Memory B cell (primary cell): ENCODE results near the gene NPDC1.
"Not testable (repeated sequence)": the region's sequence is repeated elsewhere in the genome, so short reads cannot be mapped to it uniquely, and the experiment has no call there.

Experiments used
- ATAC-seq: fragments of 150-1000 bp; cut with Tn5 transposase; 2 replicates; pipeline ENCODE4 v1.10.0; 2021; ENCODE audit warnings: low read depth, mild to moderate bottlenecking, moderate library complexity
- DNase-seq, 2 donors: peaks; one replicate each; pipeline ENCODE4 v3.0.0; 2022; ENCODE audit warnings: low spot score in 2 of 2
- H3K27ac Mint-ChIP-seq: one replicate; pipeline ENCODE4 v1.8.0; 2022; ENCODE audit warnings: mild to moderate bottlenecking, moderate library complexity, mixed read lengths
- H3K27me3 Mint-ChIP-seq: one replicate; pipeline ENCODE4 v1.8.0; 2022; ENCODE audit warnings: mixed read lengths
- H3K36me3 Mint-ChIP-seq: one replicate; pipeline ENCODE4 v1.8.0; 2022; ENCODE audit warnings: mild to moderate bottlenecking, mixed read lengths
- H3K4me1 Mint-ChIP-seq: one replicate; pipeline ENCODE4 v1.8.0; 2022; ENCODE audit warnings: mixed read lengths
- H3K4me3 Mint-ChIP-seq: one replicate; pipeline ENCODE4 v1.8.0; 2022; ENCODE audit warnings: mild to moderate bottlenecking, moderate library complexity, mixed read lengths
- H3K9me3 Mint-ChIP-seq: one replicate; pipeline ENCODE4 v1.8.0; 2022; ENCODE audit warnings: mixed read lengths

The NPDC1 gene

DNA sequence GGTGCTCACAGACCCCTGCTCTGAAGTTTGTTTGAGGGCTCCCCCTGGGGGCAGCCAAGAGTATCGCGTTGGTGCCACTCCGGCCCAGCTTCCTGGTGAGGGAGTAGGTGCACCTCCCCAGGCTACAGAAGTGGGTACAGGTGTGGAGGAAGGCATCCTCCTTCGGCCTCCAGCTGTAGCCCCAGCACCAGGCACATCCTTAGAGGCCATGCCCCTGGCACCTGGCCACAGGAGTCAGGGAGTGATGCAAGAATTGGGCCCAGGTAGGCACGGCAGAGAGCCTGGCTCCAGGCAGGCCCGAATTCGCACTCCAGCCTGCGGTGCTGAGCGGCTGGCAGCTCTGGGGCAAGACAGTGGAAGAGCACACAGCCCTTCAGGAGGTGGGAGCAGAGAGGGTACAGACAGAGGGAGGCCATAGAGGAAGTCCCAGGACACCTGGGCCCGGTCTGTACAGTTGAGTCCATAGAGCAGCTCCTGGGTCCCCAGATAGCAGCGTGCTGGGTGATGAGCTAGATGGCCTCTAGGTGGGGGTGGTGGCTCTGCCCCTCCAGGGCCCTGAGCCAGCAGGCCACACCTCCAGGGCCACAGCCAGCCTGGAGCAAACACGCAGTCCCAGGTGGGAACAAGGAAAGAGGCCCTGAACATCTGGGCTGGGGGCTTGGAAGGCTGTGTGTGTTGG, 22.0 kb upstream of the NPDC1 start:
- peak; percentile 90 to 91 for DNase-seq
- Mint-ChIP-seq H3K27ac (peak overlapping the region; percentile 77), H3K27me3 (peaks cover 6% of the 10 kb centered on the region), H3K36me3 (no peaks in the 10 kb centered on the region), H3K4me3 (peak overlapping the region; percentile 58), H3K4me1 (peaks cover 14% of the 10 kb centered on the region), H3K9me3 (no peaks in the 10 kb centered on the region)
- peak; percentile 67 for ATAC-seq

DNA sequence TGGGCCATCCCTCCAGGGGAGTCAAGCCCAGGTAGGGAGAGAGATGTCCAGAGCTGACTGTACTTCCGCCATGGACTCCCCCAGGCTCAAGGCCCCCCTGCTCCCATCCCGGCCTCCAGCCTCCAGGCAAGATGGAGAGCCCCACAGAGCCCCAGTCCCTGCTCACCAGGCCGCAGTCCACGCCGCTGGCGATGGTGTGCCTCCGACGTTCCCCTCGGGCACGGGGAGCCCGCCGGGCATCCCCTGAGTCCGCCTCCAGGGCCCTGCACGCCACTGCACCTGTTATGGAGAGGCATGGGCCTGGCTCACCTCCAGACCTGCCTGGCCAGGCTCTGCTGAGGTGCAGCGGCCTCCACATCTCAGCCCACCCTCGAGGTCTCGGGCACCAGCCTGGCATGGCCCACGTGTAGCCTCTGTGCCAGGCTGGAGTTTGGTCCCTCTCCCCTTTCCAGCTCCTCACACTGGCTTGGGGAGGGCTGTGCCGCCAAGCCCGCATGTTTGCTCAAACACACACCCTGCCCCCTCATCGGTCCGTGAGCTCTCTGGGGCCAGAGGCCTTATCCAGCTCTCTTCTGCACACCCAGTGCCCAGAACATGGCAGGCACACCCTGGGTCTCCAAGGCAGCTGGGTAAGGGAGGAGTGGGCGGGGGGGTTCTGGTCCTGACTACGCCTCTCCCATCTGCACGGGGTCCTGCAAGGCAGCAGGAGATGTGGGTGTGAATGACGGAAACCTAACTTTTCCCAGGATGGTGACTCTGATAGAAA, 20.3 kb upstream of the NPDC1 start:
- Mint-ChIP-seq H3K36me3 (no peaks in the 10 kb centered on the region), H3K9me3 (no peaks in the 10 kb centered on the region), H3K27me3 (peaks cover 6% of the 10 kb centered on the region), H3K4me3 (no peak overlapping the region), H3K4me1 (peaks cover 14% of the 10 kb centered on the region), H3K27ac (no peak overlapping the region)
- no peak for DNase-seq
- no peak for ATAC-seq

DNA sequence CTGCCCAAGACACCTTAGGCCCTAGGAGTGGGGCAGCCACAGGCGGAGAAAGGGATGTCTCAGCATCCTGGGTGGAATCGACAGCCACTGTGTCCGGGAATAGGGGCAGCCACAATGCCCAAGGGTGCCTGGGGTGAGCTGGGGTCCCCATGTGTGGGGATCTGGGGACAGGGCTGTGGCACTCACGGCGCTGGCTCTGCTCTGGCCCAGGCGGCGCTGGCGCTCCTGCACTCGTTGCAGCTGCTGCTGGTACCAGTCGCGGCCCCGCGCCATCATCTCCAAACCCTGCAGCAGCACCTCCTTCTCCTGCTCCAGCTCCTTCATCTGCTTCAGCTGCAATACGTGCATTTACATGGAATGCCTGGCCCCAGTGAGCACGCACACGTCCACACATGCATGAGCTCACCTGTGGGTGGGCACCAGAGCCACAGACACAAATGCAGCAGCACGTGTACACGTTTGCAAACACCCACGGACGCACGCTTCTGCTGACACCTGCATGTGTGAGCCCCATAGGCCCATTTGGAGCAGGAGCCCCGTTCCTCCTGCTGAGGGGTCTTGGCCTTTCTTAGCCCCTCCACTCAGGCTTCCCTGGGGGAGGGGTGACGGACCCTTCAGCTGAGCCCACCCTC, 19.5 kb upstream of the NPDC1 start:
- H3K27ac Mint-ChIP-seq, result no peak overlapping the region
- ATAC-seq (no peak), DNase-seq (no peak)
- H3K4me3 Mint-ChIP-seq, result no peak overlapping the region
- H3K36me3 Mint-ChIP-seq, result no peaks in the 10 kb centered on the region
- peaks cover 10% of the 10 kb centered on the region for H3K4me1 Mint-ChIP-seq
- no peaks in the 10 kb centered on the region for H3K9me3 Mint-ChIP-seq
- peaks cover 6% of the 10 kb centered on the region for H3K27me3 Mint-ChIP-seq

DNA sequence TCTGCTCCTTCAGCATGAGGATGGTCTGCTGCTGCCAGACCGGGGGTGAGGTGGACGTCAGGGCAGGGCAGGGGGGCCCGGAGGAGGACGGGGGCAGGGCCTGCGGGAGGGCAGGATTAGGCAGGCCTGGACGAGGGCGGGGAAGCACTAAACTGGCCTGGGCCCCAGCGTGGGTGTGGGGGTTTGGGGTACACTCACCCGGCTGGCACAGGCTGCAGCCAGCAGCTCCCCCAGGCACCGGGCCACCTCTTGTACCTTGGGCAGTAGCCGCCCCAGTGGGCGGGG, 18.8 kb upstream of the NPDC1 start:
- H3K4me3 Mint-ChIP-seq, result no peak overlapping the region
- DNase-seq (no peak), ATAC-seq (no peak)
- H3K9me3 Mint-ChIP-seq, result no peaks in the 10 kb centered on the region
- H3K27me3 Mint-ChIP-seq, result peaks cover 6% of the 10 kb centered on the region
- no peaks in the 10 kb centered on the region for H3K36me3 Mint-ChIP-seq
- no peak overlapping the region for H3K27ac Mint-ChIP-seq
- peaks cover 10% of the 10 kb centered on the region for H3K4me1 Mint-ChIP-seq

DNA sequence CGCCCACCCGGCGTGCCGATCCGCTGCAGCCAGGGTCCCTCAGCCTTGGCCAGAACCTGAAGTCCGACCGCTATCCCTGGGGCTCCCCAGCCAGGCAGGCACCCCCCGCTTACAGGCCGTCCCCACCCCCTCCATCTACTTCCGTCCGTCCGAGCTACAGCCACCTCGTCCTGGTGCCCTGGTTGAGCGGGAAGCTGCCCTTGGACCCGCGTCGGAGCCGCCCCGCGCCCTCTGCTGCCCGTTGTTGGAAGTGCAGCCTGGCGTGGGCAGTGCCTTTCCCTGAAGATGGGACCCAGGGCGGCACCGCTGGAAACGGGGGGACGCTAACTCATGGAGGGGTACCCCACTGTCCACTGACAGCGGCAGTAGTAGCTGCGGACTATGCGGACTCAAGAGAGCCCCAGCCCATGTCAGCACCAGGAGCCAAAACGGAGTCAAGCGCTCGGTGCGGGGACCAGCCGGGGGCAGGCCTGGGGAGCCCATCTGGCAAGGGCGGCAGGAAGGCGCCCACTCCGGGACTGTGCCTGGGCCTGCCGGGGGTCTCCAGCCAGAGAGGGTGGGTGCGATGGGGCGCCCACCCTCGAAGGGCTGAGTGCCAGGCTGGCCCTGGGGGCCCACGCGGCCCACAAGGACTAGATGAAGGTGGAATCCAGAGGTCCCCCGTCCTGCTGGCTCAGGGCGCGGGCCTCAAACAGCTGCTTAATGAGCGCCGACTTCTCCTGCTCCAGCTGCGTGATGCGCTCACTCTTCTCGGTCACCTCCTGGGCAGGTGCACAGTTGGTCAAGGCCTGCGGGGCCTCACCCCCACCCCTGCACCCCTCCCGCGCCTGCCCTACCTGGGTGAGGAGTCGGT, 18.3 kb upstream of the NPDC1 start:
- ATAC-seq (peak; percentile 18), DNase-seq (peak; percentile 59 to 71)
- H3K9me3 Mint-ChIP-seq, result no peaks in the 10 kb centered on the region
- H3K27me3 Mint-ChIP-seq, result peaks cover 6% of the 10 kb centered on the region
- no peaks in the 10 kb centered on the region for H3K36me3 Mint-ChIP-seq
- no peak overlapping the region for H3K27ac Mint-ChIP-seq
- H3K4me3 Mint-ChIP-seq, result no peak overlapping the region
- peaks cover 10% of the 10 kb centered on the region for H3K4me1 Mint-ChIP-seq

DNA sequence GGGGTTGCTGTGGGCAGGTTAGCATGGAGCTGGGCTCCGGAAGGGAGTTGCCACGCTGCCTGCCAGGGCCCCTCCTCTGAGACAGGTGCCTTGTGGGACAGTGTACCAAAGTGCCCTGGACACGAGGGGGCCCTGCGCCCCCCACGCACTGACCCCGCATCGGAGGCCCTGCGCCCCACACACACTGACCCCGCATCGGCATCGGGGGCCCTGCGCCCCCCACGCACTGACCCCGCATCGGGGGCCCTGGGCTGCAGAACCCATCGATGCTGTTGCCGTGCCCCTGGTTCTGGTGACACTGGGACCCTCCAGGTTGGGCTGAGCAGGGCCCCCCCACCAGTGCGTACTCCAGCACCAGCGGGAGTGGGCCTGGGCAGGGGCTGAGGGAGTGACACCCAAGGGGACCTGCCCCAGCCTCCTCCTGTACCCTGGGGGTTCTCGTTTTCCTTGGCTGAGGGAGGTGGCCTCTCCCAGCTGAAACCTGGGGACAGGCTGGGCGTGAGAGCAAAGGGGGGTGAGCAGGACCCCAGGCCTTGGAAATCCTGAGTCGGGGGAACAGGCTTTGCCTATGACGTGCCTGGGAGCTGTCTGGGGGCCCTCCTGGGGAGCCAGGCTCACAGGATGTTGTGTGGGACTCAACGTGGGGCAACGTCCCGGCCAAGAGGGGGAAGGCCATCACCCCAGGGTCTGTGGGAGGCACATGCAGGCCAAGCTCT, 17.5 kb upstream of the NPDC1 start:
- no peak for ATAC-seq
- H3K27me3 Mint-ChIP-seq, result peaks cover 6% of the 10 kb centered on the region

DNA sequence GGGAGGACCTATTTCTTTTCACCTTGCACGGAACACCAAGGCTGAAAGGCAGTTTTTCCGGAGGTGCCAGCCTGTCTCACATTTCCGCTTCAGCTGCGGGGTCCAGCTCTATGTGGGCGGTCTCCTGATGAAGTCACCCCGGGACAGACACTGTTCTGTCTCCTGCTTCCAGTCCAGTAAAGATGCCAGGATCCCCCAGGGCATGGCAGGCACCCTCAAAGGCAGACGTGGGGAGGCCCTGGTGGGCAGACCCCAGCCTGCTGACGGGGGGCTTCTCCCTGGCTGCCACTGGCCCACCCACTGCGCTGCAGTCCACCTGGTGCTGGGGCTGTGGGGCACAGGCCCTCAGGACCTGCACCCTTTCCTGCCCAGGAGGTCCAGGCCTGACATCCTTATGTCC, 16.8 kb upstream of the NPDC1 start:
- H3K27me3 Mint-ChIP-seq, H3K27ac Mint-ChIP-seq, H3K4me1 Mint-ChIP-seq, H3K9me3 Mint-ChIP-seq, H3K36me3 Mint-ChIP-seq, DNase-seq, H3K4me3 Mint-ChIP-seq, ATAC-seq: not testable (repeated sequence)

More for the DNA sequence above, 17.5 kb upstream of the NPDC1 start:
- no peak overlapping the region for H3K27ac Mint-ChIP-seq
- peaks cover 10% of the 10 kb centered on the region for H3K4me1 Mint-ChIP-seq
- H3K36me3 Mint-ChIP-seq, result no peaks in the 10 kb centered on the region
- no peak overlapping the region for H3K4me3 Mint-ChIP-seq
- DNase-seq, result no peak
- no peaks in the 10 kb centered on the region for H3K9me3 Mint-ChIP-seq

DNA sequence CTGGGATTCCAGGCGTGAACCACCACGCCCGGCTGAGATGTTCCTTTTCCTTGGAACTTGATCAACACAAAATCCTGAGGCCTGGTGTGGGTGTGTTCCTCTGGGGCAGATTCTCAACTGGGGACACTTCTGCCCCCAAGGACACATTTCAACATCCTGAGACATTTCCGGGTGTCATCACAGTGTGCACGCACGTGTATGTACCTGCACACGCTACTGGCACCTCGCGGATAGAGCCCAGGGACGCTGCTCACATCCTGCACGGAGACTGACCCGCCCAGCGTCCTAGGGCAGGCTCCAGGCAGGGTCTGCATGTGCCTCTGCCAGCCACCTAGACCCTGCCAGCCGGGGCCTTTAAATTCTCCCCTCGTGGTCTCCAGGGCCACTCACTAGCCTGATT, 16.4 kb upstream of the NPDC1 start:
- no peaks in the 10 kb centered on the region for H3K9me3 Mint-ChIP-seq
- ATAC-seq, result no peak
- H3K4me1 Mint-ChIP-seq, result peaks cover 3% of the 10 kb centered on the region
- no peak overlapping the region for H3K4me3 Mint-ChIP-seq
- DNase-seq, result no peak
- no peak overlapping the region for H3K27ac Mint-ChIP-seq
- H3K27me3 Mint-ChIP-seq, result peaks cover 6% of the 10 kb centered on the region
- H3K36me3 Mint-ChIP-seq, result no peaks in the 10 kb centered on the region

DNA sequence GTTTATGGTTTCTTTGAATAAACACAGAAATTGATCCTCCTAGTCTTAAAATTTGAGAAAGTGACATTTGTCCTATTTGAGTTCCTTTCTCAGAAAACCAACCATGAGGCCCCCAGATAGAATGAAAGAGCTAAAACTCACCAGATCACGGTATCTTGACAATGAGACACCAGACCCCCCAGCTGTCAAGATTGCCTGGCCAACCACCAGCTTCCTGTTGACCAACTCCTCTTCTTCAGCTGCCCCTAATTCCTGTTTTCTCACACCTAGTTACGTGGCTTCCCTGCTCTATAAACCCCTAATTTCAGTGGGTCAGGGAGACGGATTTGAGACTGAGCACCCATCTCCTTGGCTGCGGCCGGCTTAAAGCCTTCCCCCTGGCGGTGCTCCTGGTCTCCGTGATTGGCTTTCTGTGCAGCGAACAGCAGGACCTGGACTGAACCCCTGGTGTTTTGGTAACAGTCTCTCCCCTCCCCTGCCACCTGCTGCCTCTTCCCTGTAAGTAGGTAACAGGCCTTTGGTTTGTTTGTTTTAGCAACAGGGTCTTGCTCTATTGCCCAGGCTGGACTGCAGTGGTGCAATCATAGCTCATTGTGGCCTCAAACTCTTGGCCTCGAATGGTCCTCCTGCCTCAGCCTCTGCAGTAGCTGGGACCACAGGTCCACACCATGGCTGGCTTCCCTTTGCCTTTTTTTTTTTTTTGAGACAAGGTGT, 12.7 kb upstream of the NPDC1 start:
- no peak for ATAC-seq
- Mint-ChIP-seq H3K36me3 (no peaks in the 10 kb centered on the region), H3K4me3 (no peak overlapping the region), H3K9me3 (no peaks in the 10 kb centered on the region), H3K27ac (no peak overlapping the region), H3K4me1 (no peaks in the 10 kb centered on the region), H3K27me3 (no peaks in the 10 kb centered on the region)
- no peak for DNase-seq

DNA sequence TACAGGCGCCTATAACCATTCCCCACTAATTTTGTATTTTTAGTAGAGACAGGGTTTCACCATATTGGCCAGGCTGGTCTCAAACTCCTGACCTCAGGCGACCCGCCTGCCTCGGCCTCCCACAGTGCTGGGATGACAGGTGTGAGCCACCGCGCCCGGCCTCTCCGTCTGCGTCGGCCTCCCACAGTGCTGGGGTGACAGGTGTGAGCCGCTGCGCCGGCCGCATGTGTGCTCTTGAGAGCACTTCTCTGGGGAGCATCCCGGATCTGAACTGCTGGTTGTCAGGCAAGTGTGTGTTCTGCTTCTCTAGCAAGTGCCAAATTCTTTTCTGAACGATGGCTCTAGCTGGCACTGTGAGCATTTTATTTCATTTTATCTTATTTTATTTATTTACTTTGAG, 11.6 kb upstream of the NPDC1 start:
- Mint-ChIP-seq H3K36me3 (no peaks in the 10 kb centered on the region), H3K4me1 (no peaks in the 10 kb centered on the region), H3K27me3 (no peaks in the 10 kb centered on the region), H3K9me3 (no peaks in the 10 kb centered on the region), H3K27ac (no peak overlapping the region), H3K4me3 (no peak overlapping the region)
- no peak for ATAC-seq
- no peak for DNase-seq

DNA sequence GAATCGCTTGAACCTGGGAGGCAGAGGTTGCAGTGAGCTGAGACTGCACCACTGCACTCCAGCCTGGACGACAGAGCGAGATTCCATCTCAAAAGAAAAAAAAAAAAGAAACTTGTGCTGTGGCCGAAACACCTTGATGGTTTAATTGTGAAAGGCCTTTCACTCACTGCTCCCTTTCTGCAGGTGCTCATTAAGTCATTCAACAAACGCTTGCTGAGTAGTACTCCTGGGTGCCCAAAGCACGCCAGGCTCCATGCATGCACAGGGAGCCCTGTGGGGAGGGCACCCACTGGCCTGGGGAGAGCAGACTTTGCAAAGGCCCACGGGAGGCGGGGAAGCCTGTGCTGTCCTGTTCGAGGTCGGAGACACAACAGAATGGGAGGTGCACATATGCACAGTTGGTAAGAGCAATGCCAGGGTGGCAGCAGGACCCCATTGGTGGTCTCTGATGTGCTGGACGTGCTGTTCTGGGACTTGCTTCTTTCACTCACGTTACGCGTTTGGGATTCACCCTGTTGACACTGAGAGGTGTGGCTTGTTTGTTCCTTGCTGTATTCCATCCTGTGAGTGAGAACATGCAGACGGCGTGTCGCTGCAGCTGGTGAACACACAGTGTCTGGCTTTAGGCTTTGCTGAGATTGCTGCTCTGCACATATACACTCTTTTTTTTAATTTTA, 10.9 kb upstream of the NPDC1 start:
- Mint-ChIP-seq H3K27ac (no peak overlapping the region), H3K9me3 (no peaks in the 10 kb centered on the region), H3K4me1 (no peaks in the 10 kb centered on the region), H3K27me3 (no peaks in the 10 kb centered on the region), H3K4me3 (no peak overlapping the region), H3K36me3 (no peaks in the 10 kb centered on the region)
- ATAC-seq, result no peak
- DNase-seq, result no peak

DNA sequence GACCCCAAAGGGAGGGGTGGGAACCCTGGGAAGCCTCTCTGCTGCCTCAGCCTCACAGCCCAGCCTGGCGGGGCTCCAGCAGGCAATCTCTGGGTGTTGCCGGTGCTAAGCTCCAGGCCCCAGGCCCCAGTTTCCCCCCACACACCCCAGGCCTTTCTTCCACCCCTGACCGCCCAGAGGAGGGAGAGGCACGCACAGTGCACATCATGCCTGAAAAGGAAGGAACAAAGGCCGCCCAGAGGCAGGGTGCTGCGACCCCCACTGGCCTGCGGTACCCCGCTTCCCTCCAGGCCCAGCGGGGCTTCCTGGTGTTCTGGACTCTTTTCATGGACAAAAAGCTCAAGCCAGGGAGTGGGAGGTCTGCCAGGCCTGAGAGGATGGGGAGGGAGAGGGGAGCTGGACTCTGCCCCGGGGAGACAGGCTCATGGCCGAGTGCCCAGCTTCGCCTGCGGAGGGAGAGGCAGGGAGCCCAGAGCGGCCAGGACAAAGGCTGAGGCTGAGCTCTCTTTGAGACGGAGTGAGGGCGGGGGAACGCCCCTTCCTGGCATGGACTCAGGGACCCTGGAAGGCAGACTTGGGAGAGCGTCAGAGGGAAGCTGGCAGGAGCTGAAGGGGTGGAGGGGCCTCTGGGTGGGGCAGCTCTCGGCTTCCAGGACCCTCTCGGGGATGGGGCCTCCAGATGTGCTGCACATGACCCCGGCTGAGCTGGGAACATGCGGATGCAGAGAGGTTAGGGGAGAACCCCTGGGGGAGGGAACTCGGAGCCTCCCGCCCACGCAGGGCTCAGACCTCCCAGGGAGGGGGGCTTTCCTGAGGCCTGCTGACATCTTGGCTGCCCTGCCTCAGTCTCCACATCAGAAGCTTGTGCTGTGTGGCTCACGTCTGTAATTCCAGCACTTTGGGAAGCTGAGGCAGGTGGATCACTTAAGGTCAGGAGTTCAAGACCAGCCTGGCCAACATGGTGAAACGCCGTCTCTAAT, 9.7 kb upstream of the NPDC1 start:
- ATAC-seq (no peak), DNase-seq (no peak)
- Mint-ChIP-seq H3K4me1 (no peaks in the 10 kb centered on the region), H3K4me3 (no peak overlapping the region), H3K36me3 (no peaks in the 10 kb centered on the region), H3K27me3 (no peaks in the 10 kb centered on the region), H3K9me3 (no peaks in the 10 kb centered on the region), H3K27ac (no peak overlapping the region)
